Heart left ventricle (tissue), 13 donors: ENCODE data around the gene ENAH.

Experiments used
- POLR2A ChIP-seq, 2 donors: fragments of 450-650 bp; IDR thresholded peaks; one replicate each; pipeline ENCODE4 v1.6.1; 2017; ENCODE audit warnings: antibody characterized with exemption in 2 of 2, mild to moderate bottlenecking in 2 of 2, moderate library complexity in 2 of 2
- TF ChIP-seq, protein P1 (sequence below), 12 donors: fragments of 200-600 bp; sonication (generic) in 4 of 12; IDR thresholded peaks; one replicate each; pipeline versions ENCODE4 v1.5.0 to v1.8.0; 2018 to 2022; ENCODE audit warnings: antibody characterized with exemption in 12 of 12, mild to moderate bottlenecking in 5 of 12
- donor health status: ischemic (EF 13 %, LVEDD 7.1; RV severe dilation, severe dysfunction).
- donor health status: DM: no; HTN: yes; CAD: no.
- donor health status: DM: no; HTN: no; CAD: no.
- donor health status: ischemic (EF 25% LVEDD 6.9; RV normal size, moderate dysfunction).
- donor health status: ischemic (EF 25% LVEDD 5.7; RV mildly dilated, moderate dysfunction).
- donor health status: ischemic (EF 35%, LVEDD 5.7; RV mildly dilated, moderate dysfunction).
- donor health status: nonischemic (EF 11% LVEDD 7.7; RV severe dilation, severe dysfunction).
- donor health status: DM: yes; HTN: yes; CAD: no.
- donor health status: PGD.
- donor health status: ischemic (EF 29% LVEDD 5.4; RV normal size, mild dysfunction).
- donor health status: nonischemic (EF 23%, LVEDD 6.1; RV moderate dilation, normal function).

DNA sequence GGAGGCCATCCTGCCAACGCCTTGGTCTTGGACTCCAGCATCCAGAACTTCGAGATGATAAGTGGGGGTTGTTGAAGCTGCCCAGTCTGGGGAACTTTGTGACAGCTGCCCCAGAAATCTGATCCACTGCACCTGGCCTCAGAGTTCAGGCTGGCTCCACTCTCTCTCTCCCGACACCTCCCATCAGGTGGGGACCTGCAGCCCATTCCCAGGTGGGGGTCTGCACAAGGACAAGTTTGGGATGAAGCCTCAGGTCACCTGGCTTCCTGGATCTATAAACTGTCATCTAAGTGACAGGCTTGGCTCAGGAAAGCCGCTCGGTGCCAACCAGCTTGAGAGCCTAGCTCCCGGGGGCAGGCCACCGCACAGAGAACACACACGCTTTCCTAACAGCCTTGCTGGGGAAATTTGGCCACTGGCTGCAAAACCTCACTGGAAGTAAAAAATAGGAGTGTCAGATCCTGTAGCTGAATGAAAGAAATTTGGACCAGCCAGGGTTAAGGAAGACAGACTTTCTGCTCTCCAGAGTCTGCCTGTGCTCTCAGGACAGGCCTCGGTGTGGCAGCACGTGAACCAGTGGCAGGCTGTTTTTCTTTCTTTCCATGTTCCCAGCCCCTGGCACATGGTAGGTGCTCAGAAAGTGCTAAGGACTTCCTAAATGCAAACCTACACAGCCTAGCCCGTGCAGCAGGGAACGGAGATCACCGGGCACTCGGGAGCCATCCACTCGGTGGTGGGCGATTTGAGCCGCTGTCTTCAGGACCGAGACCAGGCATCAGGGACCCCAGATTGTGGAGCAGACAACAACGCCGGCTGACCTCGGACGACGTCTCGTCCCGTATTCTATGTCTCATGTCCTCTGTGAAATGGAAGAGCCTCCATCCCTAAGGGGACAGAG lies 182.5 kb downstream of the ENAH start:
- TF ChIP-seq POLR2A (IDR thresholded peaks at IDR 0.05): no peak
- TF ChIP-seq, protein P1, sequence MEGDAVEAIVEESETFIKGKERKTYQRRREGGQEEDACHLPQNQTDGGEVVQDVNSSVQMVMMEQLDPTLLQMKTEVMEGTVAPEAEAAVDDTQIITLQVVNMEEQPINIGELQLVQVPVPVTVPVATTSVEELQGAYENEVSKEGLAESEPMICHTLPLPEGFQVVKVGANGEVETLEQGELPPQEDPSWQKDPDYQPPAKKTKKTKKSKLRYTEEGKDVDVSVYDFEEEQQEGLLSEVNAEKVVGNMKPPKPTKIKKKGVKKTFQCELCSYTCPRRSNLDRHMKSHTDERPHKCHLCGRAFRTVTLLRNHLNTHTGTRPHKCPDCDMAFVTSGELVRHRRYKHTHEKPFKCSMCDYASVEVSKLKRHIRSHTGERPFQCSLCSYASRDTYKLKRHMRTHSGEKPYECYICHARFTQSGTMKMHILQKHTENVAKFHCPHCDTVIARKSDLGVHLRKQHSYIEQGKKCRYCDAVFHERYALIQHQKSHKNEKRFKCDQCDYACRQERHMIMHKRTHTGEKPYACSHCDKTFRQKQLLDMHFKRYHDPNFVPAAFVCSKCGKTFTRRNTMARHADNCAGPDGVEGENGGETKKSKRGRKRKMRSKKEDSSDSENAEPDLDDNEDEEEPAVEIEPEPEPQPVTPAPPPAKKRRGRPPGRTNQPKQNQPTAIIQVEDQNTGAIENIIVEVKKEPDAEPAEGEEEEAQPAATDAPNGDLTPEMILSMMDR (IDR thresholded peaks at IDR 0.05): no peak
